K562 (cell line): ENCODE measurements around the gene ANK3. TPM values are rescaled to one million over a fixed set of nuclear protein-coding genes. Genes with fewer than 3 reads are reported as not detected.

Source experiments
- ATAC-seq: fragments of 200-7000 bp; cut with Tn5 transposase; 3 replicates; pipeline ENCODE4 v1.9.1; 2020; ENCODE audit warnings: moderate library complexity
- BruUV-seq: library from RNA; stranded (reverse); fragments of 400-500 nt; replicated peaks from 2 replicates; lab custom pipeline; 2021; lab: Mats Ljungman, UMichigan
- CTCF ChIA-PET: fragments of 300-600 bp; formaldehyde crosslinking; extraction: SDS; loops from one replicate; lab custom pipeline; 2021; ENCODE audit warnings: low intra/inter-chr PET ratio; lab: Yijun Ruan, JAX
- POLR2A ChIA-PET: fragments of 300-600, 350-650 bp; sonication (Branson Sonifier 250); formaldehyde crosslinking; extraction: SDS; loops from one replicate; lab custom pipeline; 2021; ENCODE audit warnings: antibody characterized with exemption, inconsistent platforms; lab: Yijun Ruan, JAX
- DNase-seq, 4 experiments: peaks; one replicate each; pipeline versions ENCODE4 v3.0.0 to v3.0.0-alpha.2; 2011 to 2018; ENCODE audit warnings: low spot score in 3 of 4, mixed read lengths in 3 of 4; ENCODE audit errors: extremely low read depth in 1 of 4
- FAIRE-seq: peaks from 2 replicates; lab custom pipeline; 2011; peaks lifted over from hg19 to GRCh38; lab: Jason Lieb, UNC
- H2AFZ ChIP-seq: 2 replicates; pipeline ENCODE4 v1.6.0; 2011; ENCODE audit warnings: low read depth, low read length, control low read depth, inconsistent platforms
- H3K27ac ChIP-seq: fragments of 200-600 bp; 3 replicates; pipeline ENCODE4 v1.8.0; 2011; ENCODE audit warnings: low read depth, mild to moderate bottlenecking, control low read depth, inconsistent platforms, low read length, moderate library complexity, mixed read lengths; ENCODE audit errors: extremely low read depth
- H3K27me3 ChIP-seq, 2 experiments: fragments of 300-600 bp in 1 of 2; 2 replicates in 1 of 2; 3 replicates in 1 of 2; pipeline versions ENCODE4 v1.6.0 to v1.8.0; 2011; ENCODE audit warnings: inconsistent platforms in 2 of 2, low read length in 2 of 2, mild to moderate bottlenecking in 1 of 2, mixed read lengths in 1 of 2, moderate library complexity in 1 of 2; ENCODE audit not compliant: control insufficient read depth in 2 of 2, insufficient read depth in 2 of 2
- H3K36me3 ChIP-seq: fragments of 300-600 bp; 3 replicates; pipeline ENCODE4 v1.8.0; 2011; ENCODE audit warnings: mild to moderate bottlenecking, low read length, inconsistent platforms; ENCODE audit not compliant: control insufficient read depth, insufficient read depth
- H3K4me1 ChIP-seq, 2 experiments: fragments of 200-600 bp in 1 of 2; replicated peaks in 1 of 2; 2 replicates in 1 of 2; 3 replicates in 1 of 2; pipeline versions ENCODE4 v1.5.1 to v1.8.0; 2011; ENCODE audit warnings: inconsistent platforms in 2 of 2, low read length in 2 of 2, mild to moderate bottlenecking in 1 of 2, mixed read lengths in 1 of 2, moderate library complexity in 1 of 2; ENCODE audit not compliant: control insufficient read depth in 2 of 2, insufficient read depth in 2 of 2
- H3K4me2 ChIP-seq: 2 replicates; pipeline ENCODE4 v1.6.1; 2011; ENCODE audit warnings: low read length, control low read depth, inconsistent platforms, mixed read lengths; ENCODE audit not compliant: insufficient read depth
- H3K4me3 ChIP-seq: fragments of 200-600 bp; sonication (generic), shearing (Covaris generic); 2 replicates; pipeline ENCODE4 v1.5.1; 2016; ENCODE audit warnings: control low read depth, inconsistent platforms
- H3K79me2 ChIP-seq: fragments of 200-600 bp; 3 replicates; pipeline ENCODE4 v1.8.0; 2011; ENCODE audit warnings: low read length, inconsistent platforms; ENCODE audit not compliant: control insufficient read depth, insufficient read depth
- H3K9ac ChIP-seq, 2 experiments: 2 replicates each; pipeline versions ENCODE4 v1.6.0 to v1.6.1; 2011; ENCODE audit warnings: low read depth in 2 of 2, low read length in 2 of 2, control low read depth in 1 of 2, inconsistent platforms in 1 of 2, mild to moderate bottlenecking in 1 of 2, mixed read lengths in 1 of 2; ENCODE audit not compliant: insufficient read depth in 1 of 2
- H3K9me1 ChIP-seq: one replicate; pipeline ENCODE4 v1.6.0; 2011; ENCODE audit warnings: inconsistent platforms, mild to moderate bottlenecking, low read length, moderate library complexity; ENCODE audit not compliant: control insufficient read depth, insufficient read depth
- H3K9me3 ChIP-seq: replicated peaks from 2 replicates; pipeline ENCODE4 v1.5.1; 2011; ENCODE audit warnings: low read depth, low read length, inconsistent platforms; ENCODE audit not compliant: control insufficient read depth, insufficient read depth
- H4K20me1 ChIP-seq: replicated peaks from 2 replicates; pipeline ENCODE4 v1.6.1; 2011; ENCODE audit warnings: low read length, inconsistent platforms, mixed read lengths; ENCODE audit not compliant: control insufficient read depth, insufficient read depth
- CBFA2T3 ChIP-seq: fragments of 450-650 bp; IDR thresholded peaks from 2 replicates; pipeline ENCODE4 v1.6.1; 2017
- DDX20 ChIP-seq: fragments of 450-650 bp; IDR thresholded peaks from 2 replicates; pipeline ENCODE4 v1.6.1; 2016; ENCODE audit warnings: missing genetic modification characterization, low read depth, mild to moderate bottlenecking, missing compliant biosample characterization, moderate library complexity
- FOXM1 ChIP-seq, 2 experiments: fragments of 450-650 bp in 1 of 2; sonication (generic) in 1 of 2; formaldehyde crosslinking in 1 of 2; IDR thresholded peaks; 2 replicates each; pipeline versions ENCODE4 v1.6.1 to v1.9.0; 2017 to 2022; ENCODE audit warnings: low read depth in 2 of 2, mild to moderate bottlenecking in 2 of 2, missing genetic modification reagents in 1 of 2, moderate library complexity in 1 of 2
- HDAC6 ChIP-seq: IDR thresholded peaks from 2 replicates; pipeline ENCODE4 v1.6.1; 2012; ENCODE audit warnings: low read depth, mild to moderate bottlenecking, control low read depth, inconsistent platforms, low read length, moderate library complexity
- IFI16 ChIP-seq: fragments of 250-450 bp; sonication (Bioruptor Pico); IDR thresholded peaks from 2 replicates; pipeline ENCODE4 v2.1.2; 2022; ENCODE audit warnings: mild to moderate bottlenecking, inconsistent platforms
- JUN ChIP-seq, 2 experiments: sonication (generic) in 1 of 2; formaldehyde crosslinking in 1 of 2; IDR thresholded peaks; 2 replicates each; pipeline versions ENCODE4 v1.6.1 to v1.8.0; 2012 to 2022; ENCODE audit warnings: borderline replicate concordance in 2 of 2, mild to moderate bottlenecking in 2 of 2, improper control_type of control experiment in 1 of 2, low read depth in 1 of 2, low read length in 1 of 2, missing genetic modification reagents in 1 of 2
- JUNB ChIP-seq: fragments of 450-650 bp; formaldehyde crosslinking; conservative IDR thresholded peaks from 2 replicates; pipeline ENCODE4 v1.4.0; 2020; ENCODE audit warnings: mild to moderate bottlenecking
- MCM7 ChIP-seq, 2 experiments: fragments of 450-650 bp; IDR thresholded peaks; 2 replicates each; pipeline ENCODE4 v1.6.1; 2016 to 2018
- MYBL2 ChIP-seq, 2 experiments: fragments of 450-650 bp in 1 of 2; sonication (generic) in 1 of 2; formaldehyde crosslinking in 1 of 2; IDR thresholded peaks; 2 replicates each; pipeline versions ENCODE4 v1.6.1 to v1.8.1; 2017 to 2022; ENCODE audit warnings: borderline replicate concordance in 1 of 2, inconsistent platforms in 1 of 2, low read depth in 1 of 2, mild to moderate bottlenecking in 1 of 2, missing genetic modification reagents in 1 of 2, moderate library complexity in 1 of 2
- NFIC ChIP-seq: fragments of 450-650 bp; IDR thresholded peaks from 2 replicates; pipeline ENCODE4 v1.6.1; 2017; ENCODE audit warnings: mild to moderate bottlenecking, inconsistent platforms
- NR2C2 ChIP-seq, 2 experiments: fragments of 200-800 bp in 1 of 2; sonication (Bioruptor generic) in 1 of 2; sonication (generic) in 1 of 2; formaldehyde crosslinking in 1 of 2; IDR thresholded peaks; 2 replicates each; pipeline versions ENCODE4 v1.6.1 to v1.8.0; 2016 to 2022; ENCODE audit warnings: mild to moderate bottlenecking in 1 of 2, missing compliant biosample characterization in 1 of 2, missing genetic modification characterization in 1 of 2, missing genetic modification reagents in 1 of 2
- ZEB2 ChIP-seq: fragments of 450-650 bp; IDR thresholded peaks from 2 replicates; pipeline ENCODE4 v1.6.1; 2016
- ZFP1 ChIP-seq: fragments of 450-650 bp; formaldehyde crosslinking; IDR thresholded peaks from 2 replicates; pipeline ENCODE4 v1.4.0; 2020; ENCODE audit warnings: mild to moderate bottlenecking, mixed read lengths
- WGBS: fragments of 100-300 bp; shearing (Covaris generic); methylation state at CpG from one replicate; pipeline ENCODE4 v1.1.6; 2016; ENCODE audit warnings: low coverage, mixed read lengths; ENCODE audit not compliant: insufficient coverage; ENCODE audit errors: missing lambda C conversion rate; 5-methylcytosine and 5-hydroxymethylcytosine counted together
- in situ Hi-C: fragments of 300-500 bp; cut with MboI; formaldehyde crosslinking; loops from 4 replicates; pipeline ENCODE4 v1.15.0; 2018; ENCODE audit warnings: inconsistent platforms, mixed read lengths
- intact Hi-C: fragments of 100-400 bp; cut with micrococcal nuclease; formaldehyde crosslinking; loops from 2 replicates; pipeline ENCODE4 v1.14.2; 2022
- polyA plus RNA-seq, 8 experiments: library from polyadenylated mRNA; depleted of rRNA in 4 of 8; stranded (reverse) in 5 of 8; unstranded in 3 of 8; fragments of >200 nt; fragmentation: Nextera tagmentation in 2 of 8; fragmentation: Illumina TruSeq in 1 of 8; extraction: Ambion mirVana in 2 of 8; extraction: Trizol in 1 of 8; gene quantifications; 2 replicates each; pipeline versions ENCODE4 v1.2.1 to v1.2.3, GENCODE V29; 2011 to 2014; ENCODE audit warnings: inconsistent platforms in 1 of 8, missing spikeins in 1 of 8
- total RNA-seq, 7 experiments: library from RNA; depleted of rRNA in 6 of 7; stranded (reverse); fragments of >200 nt in 6 of 7; fragmentation: Illumina TruSeq in 2 of 7; extraction: Trizol in 2 of 7; gene quantifications; 2 replicates each; pipeline versions ENCODE4 v1.2.1 to v1.2.3, GENCODE V29; 2011 to 2021; ENCODE audit warnings: low replicate concordance in 1 of 7
- TF ChIP-seq, protein P1 (sequence below): fragments of 450-650 bp; IDR thresholded peaks from 2 replicates; pipeline ENCODE4 v1.6.1; 2016; ENCODE audit warnings: borderline replicate concordance
- TF ChIP-seq, protein P2 (sequence below): fragments of 250-450 bp; sonication (Bioruptor Pico); IDR thresholded peaks from 2 replicates; pipeline ENCODE4 v1.8.0; 2021; ENCODE audit warnings: mild to moderate bottlenecking, moderate library complexity

ANK3 gene
- total and polyA plus RNA-seq, 9 of the 15 experiments (the other 6 are each of a cell fraction or from before 2014, with no cell fraction given) = 10.0 to 32.3 (median 17.9) TPM

DNA sequence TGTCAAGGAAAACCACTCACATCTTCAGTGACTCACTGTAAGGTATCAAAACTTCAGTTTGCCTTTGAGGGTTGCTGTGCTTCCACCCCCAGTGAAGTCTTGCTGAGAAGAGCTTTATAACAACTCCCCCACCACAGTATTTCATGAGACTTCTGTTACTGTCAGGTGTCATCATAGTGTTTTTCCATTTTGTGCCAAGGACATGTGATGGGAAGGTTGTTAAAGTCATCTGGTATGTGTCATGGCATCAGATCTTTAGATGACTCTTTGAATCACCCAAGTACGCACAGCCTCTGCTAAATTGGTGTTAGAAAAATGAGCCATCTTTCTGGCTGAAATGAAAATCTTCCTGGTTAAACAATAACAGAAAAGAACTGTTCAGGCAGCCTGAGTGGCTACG lies 368.3 kb downstream of the ANK3 start:
- no peak for FAIRE-seq
- WGBS = 9% methylated on average over 2 of the region's 2 CpGs

More for the DNA sequence above, 368.3 kb downstream of the ANK3 start:
- ChIA-PET CTCF (no interaction called here), POLR2A (interaction anchor here (0.7 to 1.7 kb wide), 3 partner anchors 11 to 115 kb away, joined by 3 to 5 read pairs (median 4); partner anchors contain the start of gene CCDC6)
- Histone ChIP-seq H3K27ac (no peak overlapping the region), H3K36me3 (no peaks in the 10 kb centered on the region), H3K4me3 (no peak overlapping the region), H3K27me3 (peaks cover 3 to 8% of the 10 kb centered on the region in 2 experiments; a peak in 3 of 5 replicates), H3K9ac (no peak overlapping the region), H3K4me1 (no peaks in the 10 kb centered on the region), H3K79me2 (no peaks in the 10 kb centered on the region), H4K20me1 (no peaks in the 10 kb centered on the region), H3K9me3 (no peaks in the 10 kb centered on the region), H3K4me2 (no peak overlapping the region), H2AFZ (no peak overlapping the region), H3K9me1 (no peaks in the 10 kb centered on the region)
- intact Hi-C loops = loop anchor here (10.0 kb wide), 1 partner anchor 777 kb away; no protein-coding TSS in a partner anchor
- TF ChIP-seq NFIC (no peak), ZEB2 (no peak), MCM7 (IDR thresholded peaks at IDR 0.05) (no peak), ZFP1 (CRISPR knock-in tag) (no peak), FOXM1 (IDR thresholded peaks at IDR 0.05; ENCODE audit: low read depth) (no peak), FOXM1 (CRISPR knock-in tag; IDR thresholded peaks at IDR 0.05; ENCODE audit: low read depth) (no peak), NR2C2 (CRISPR knock-in tag; IDR thresholded peaks at IDR 0.05) (no peak), NR2C2 (tag; IDR thresholded peaks at IDR 0.05) (no peak), HDAC6 (no peak), JUN (IDR thresholded peaks at IDR 0.05; ENCODE audit: borderline replicate concordance, low read depth, low read length) (no peak), JUN (CRISPR knock-in tag; IDR thresholded peaks at IDR 0.05; ENCODE audit: borderline replicate concordance) (no peak), DDX20 (no peak), IFI16 (no peak), MYBL2 (IDR thresholded peaks at IDR 0.05; ENCODE audit: low read depth) (no peak), MYBL2 (CRISPR knock-in tag; IDR thresholded peaks at IDR 0.05; ENCODE audit: borderline replicate concordance) (no peak), JUNB (no peak), CBFA2T3 (no peak)
- TF ChIP-seq, protein P1, sequence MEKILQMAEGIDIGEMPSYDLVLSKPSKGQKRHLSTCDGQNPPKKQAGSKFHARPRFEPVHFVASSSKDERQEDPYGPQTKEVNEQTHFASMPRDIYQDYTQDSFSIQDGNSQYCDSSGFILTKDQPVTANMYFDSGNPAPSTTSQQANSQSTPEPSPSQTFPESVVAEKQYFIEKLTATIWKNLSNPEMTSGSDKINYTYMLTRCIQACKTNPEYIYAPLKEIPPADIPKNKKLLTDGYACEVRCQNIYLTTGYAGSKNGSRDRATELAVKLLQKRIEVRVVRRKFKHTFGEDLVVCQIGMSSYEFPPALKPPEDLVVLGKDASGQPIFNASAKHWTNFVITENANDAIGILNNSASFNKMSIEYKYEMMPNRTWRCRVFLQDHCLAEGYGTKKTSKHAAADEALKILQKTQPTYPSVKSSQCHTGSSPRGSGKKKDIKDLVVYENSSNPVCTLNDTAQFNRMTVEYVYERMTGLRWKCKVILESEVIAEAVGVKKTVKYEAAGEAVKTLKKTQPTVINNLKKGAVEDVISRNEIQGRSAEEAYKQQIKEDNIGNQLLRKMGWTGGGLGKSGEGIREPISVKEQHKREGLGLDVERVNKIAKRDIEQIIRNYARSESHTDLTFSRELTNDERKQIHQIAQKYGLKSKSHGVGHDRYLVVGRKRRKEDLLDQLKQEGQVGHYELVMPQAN = no peak
- TF ChIP-seq, protein P2, sequence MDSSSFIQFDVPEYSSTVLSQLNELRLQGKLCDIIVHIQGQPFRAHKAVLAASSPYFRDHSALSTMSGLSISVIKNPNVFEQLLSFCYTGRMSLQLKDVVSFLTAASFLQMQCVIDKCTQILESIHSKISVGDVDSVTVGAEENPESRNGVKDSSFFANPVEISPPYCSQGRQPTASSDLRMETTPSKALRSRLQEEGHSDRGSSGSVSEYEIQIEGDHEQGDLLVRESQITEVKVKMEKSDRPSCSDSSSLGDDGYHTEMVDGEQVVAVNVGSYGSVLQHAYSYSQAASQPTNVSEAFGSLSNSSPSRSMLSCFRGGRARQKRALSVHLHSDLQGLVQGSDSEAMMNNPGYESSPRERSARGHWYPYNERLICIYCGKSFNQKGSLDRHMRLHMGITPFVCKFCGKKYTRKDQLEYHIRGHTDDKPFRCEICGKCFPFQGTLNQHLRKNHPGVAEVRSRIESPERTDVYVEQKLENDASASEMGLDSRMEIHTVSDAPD = no peak
- in situ Hi-C loops = loop anchor here (5.0 kb wide), 1 partner anchor 389 kb away; no protein-coding TSS in a partner anchor
- DNase-seq (no peak), ATAC-seq (no peak)
- BruUV-seq = no TSS peak
